HEK293 (cell line): ENCODE results near the gene TBL1X.
A peak's percentile ranks its signal among the peaks of the same experiment; 100 is the strongest.

Source experiments
- CTCF ChIA-PET: fragments of 350-600 bp; formaldehyde crosslinking; extraction: SDS; loops from one replicate; lab custom pipeline; 2021; ENCODE audit warnings: antibody characterized with exemption; lab: Yijun Ruan, JAX
- POLR2A ChIA-PET: fragments of 300-600 bp; formaldehyde crosslinking; extraction: SDS; loops from one replicate; lab custom pipeline; 2020; ENCODE audit warnings: antibody characterized with exemption, inconsistent platforms; lab: Yijun Ruan, JAX
- H3K27ac ChIP-seq: fragments of 200-500 bp; sonication (Bioruptor generic); 2 replicates; pipeline ENCODE4 v1.5.1; 2014; ENCODE audit warnings: low read depth, low read length, control low read depth, inconsistent platforms; ENCODE audit errors: extremely low read depth
- H3K36me3 ChIP-seq, 2 experiments: fragments of 200-500 bp in 1 of 2; sonication (Bioruptor generic) in 1 of 2; 1 replicate in 1 of 2; 2 replicates in 1 of 2; pipeline ENCODE4 v1.5.1; 2014 to 2017; ENCODE audit warnings: inconsistent platforms in 2 of 2, low read length in 2 of 2; ENCODE audit not compliant: control insufficient read depth in 2 of 2, insufficient read depth in 1 of 2
- H3K4me1 ChIP-seq: fragments of 200-500 bp; sonication (Bioruptor generic); 2 replicates; pipeline ENCODE4 v1.5.1; 2014; ENCODE audit warnings: mild to moderate bottlenecking, low read length, inconsistent platforms; ENCODE audit not compliant: control insufficient read depth, insufficient read depth
- H3K4me3 ChIP-seq: 2 replicates; pipeline ENCODE4 v1.5.1; 2011; ENCODE audit warnings: low read depth, mild to moderate bottlenecking, control low read depth, low read length, moderate library complexity
- H3K9me3 ChIP-seq: fragments of 200-500 bp; sonication (Bioruptor generic); 2 replicates; pipeline ENCODE4 v1.5.1; 2014; ENCODE audit warnings: low read depth, low read length, inconsistent platforms; ENCODE audit not compliant: control insufficient read depth, insufficient read depth
- GLIS2 ChIP-seq: fragments of 450-650 bp; formaldehyde crosslinking; IDR thresholded peaks from 2 replicates; pipeline ENCODE4 v1.5.1; 2016; ENCODE audit warnings: missing biosample characterization, missing genetic modification characterization
- KLF8 ChIP-seq: fragments of 450-650 bp; formaldehyde crosslinking; IDR thresholded peaks from 2 replicates; pipeline ENCODE4 v1.5.1; 2016; ENCODE audit warnings: missing biosample characterization, missing genetic modification characterization
- MZF1 ChIP-seq: fragments of 450-650 bp; formaldehyde crosslinking; IDR thresholded peaks from 2 replicates; pipeline ENCODE4 v1.5.1; 2017; ENCODE audit warnings: missing biosample characterization, missing genetic modification characterization, borderline replicate concordance
- PBX3 ChIP-seq: sonication (generic); formaldehyde crosslinking; IDR thresholded peaks from 2 replicates; pipeline ENCODE4 v1.8.1; 2022; ENCODE audit warnings: mild to moderate bottlenecking, moderate library complexity, missing genetic modification reagents
- SP7 ChIP-seq: fragments of 450-650 bp; formaldehyde crosslinking; IDR thresholded peaks from 2 replicates; pipeline ENCODE4 v1.5.1; 2016; ENCODE audit warnings: missing biosample characterization, missing genetic modification characterization
- WT1 ChIP-seq: fragments of 450-650 bp; formaldehyde crosslinking; IDR thresholded peaks from 2 replicates; pipeline ENCODE4 v1.5.1; 2016; ENCODE audit warnings: missing biosample characterization, missing genetic modification characterization
- ZBTB7A ChIP-seq: fragments of 450-650 bp; formaldehyde crosslinking; IDR thresholded peaks from 2 replicates; pipeline ENCODE4 v1.5.1; 2016; ENCODE audit warnings: low read depth, missing biosample characterization, missing genetic modification characterization
- ZNF157 ChIP-seq: fragments of 450-650 bp; formaldehyde crosslinking; IDR thresholded peaks from 2 replicates; pipeline ENCODE4 v1.5.1; 2016; ENCODE audit warnings: missing biosample characterization, missing genetic modification characterization
- ZNF169 ChIP-seq: fragments of 450-650 bp; formaldehyde crosslinking; IDR thresholded peaks from 2 replicates; pipeline ENCODE4 v1.5.1; 2016; ENCODE audit warnings: missing biosample characterization, missing genetic modification characterization
- ZNF184 ChIP-seq: fragments of 450-650 bp; IDR thresholded peaks from 2 replicates; pipeline ENCODE4 v1.5.1; 2018; ENCODE audit warnings: missing biosample characterization, mild to moderate bottlenecking, missing genetic modification characterization
- ZNF48 ChIP-seq: fragments of 450-650 bp; formaldehyde crosslinking; IDR thresholded peaks from 2 replicates; pipeline ENCODE4 v1.5.1; 2016; ENCODE audit warnings: missing biosample characterization, missing genetic modification characterization
- ZNF501 ChIP-seq: fragments of 450-650 bp; formaldehyde crosslinking; IDR thresholded peaks from 2 replicates; pipeline ENCODE4 v1.5.1; 2016; ENCODE audit warnings: missing biosample characterization, missing genetic modification characterization
- ZNF571 ChIP-seq: fragments of 450-650 bp; formaldehyde crosslinking; IDR thresholded peaks from 2 replicates; pipeline ENCODE4 v1.5.0; 2017; ENCODE audit warnings: missing biosample characterization, missing genetic modification characterization
- ZNF670 ChIP-seq: fragments of 450-650 bp; formaldehyde crosslinking; IDR thresholded peaks from 2 replicates; pipeline ENCODE4 v1.5.1; 2016; ENCODE audit warnings: missing biosample characterization, missing genetic modification characterization, low read depth
- ZNF704 ChIP-seq: fragments of 450-650 bp; formaldehyde crosslinking; IDR thresholded peaks from 2 replicates; pipeline ENCODE4 v1.5.1; 2016; ENCODE audit warnings: missing biosample characterization, missing genetic modification characterization
- ZNF777 ChIP-seq: fragments of 450-650 bp; formaldehyde crosslinking; IDR thresholded peaks from 2 replicates; pipeline ENCODE4 v1.5.1; 2017; ENCODE audit warnings: missing biosample characterization, missing genetic modification characterization, borderline replicate concordance
- ZNF843 ChIP-seq: fragments of 450-650 bp; formaldehyde crosslinking; IDR thresholded peaks from 2 replicates; pipeline ENCODE4 v1.5.1; 2016; ENCODE audit warnings: missing biosample characterization, missing genetic modification characterization
- TF ChIP-seq, protein P1 (sequence below): fragments of 450-650 bp; formaldehyde crosslinking; IDR thresholded peaks from 2 replicates; pipeline ENCODE4 v1.5.1; 2016; ENCODE audit warnings: missing biosample characterization, missing genetic modification characterization, borderline replicate concordance
- TF ChIP-seq, protein P2 (sequence below): fragments of 450-650 bp; formaldehyde crosslinking; IDR thresholded peaks from 2 replicates; pipeline ENCODE4 v1.5.1; 2016; ENCODE audit warnings: missing biosample characterization, missing genetic modification characterization

Gene TBL1X

DNA sequence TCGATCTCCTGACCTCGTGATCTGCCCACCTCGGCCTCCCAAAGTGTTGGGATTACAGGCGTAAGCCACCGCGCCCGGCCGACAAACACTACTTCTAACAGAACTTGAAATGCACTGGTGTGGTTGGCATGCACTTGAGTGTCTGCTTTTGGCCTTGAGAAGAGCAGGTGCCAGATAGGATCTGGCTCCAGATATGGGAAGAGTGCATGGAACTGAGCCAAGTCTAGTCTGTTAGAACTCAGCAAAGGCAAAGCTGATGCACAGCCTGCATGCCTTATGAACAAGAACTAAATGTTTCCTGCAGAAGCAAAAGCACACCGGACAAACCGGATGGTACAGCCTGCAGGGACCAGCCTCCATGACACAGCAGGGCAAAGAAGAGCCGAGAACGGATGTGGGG lies 35.1 kb upstream of the TBL1X start:
- no peak for TF ChIP-seq KLF8 (tag by site-specific recombination)
- TF ChIP-seq, protein P1, sequence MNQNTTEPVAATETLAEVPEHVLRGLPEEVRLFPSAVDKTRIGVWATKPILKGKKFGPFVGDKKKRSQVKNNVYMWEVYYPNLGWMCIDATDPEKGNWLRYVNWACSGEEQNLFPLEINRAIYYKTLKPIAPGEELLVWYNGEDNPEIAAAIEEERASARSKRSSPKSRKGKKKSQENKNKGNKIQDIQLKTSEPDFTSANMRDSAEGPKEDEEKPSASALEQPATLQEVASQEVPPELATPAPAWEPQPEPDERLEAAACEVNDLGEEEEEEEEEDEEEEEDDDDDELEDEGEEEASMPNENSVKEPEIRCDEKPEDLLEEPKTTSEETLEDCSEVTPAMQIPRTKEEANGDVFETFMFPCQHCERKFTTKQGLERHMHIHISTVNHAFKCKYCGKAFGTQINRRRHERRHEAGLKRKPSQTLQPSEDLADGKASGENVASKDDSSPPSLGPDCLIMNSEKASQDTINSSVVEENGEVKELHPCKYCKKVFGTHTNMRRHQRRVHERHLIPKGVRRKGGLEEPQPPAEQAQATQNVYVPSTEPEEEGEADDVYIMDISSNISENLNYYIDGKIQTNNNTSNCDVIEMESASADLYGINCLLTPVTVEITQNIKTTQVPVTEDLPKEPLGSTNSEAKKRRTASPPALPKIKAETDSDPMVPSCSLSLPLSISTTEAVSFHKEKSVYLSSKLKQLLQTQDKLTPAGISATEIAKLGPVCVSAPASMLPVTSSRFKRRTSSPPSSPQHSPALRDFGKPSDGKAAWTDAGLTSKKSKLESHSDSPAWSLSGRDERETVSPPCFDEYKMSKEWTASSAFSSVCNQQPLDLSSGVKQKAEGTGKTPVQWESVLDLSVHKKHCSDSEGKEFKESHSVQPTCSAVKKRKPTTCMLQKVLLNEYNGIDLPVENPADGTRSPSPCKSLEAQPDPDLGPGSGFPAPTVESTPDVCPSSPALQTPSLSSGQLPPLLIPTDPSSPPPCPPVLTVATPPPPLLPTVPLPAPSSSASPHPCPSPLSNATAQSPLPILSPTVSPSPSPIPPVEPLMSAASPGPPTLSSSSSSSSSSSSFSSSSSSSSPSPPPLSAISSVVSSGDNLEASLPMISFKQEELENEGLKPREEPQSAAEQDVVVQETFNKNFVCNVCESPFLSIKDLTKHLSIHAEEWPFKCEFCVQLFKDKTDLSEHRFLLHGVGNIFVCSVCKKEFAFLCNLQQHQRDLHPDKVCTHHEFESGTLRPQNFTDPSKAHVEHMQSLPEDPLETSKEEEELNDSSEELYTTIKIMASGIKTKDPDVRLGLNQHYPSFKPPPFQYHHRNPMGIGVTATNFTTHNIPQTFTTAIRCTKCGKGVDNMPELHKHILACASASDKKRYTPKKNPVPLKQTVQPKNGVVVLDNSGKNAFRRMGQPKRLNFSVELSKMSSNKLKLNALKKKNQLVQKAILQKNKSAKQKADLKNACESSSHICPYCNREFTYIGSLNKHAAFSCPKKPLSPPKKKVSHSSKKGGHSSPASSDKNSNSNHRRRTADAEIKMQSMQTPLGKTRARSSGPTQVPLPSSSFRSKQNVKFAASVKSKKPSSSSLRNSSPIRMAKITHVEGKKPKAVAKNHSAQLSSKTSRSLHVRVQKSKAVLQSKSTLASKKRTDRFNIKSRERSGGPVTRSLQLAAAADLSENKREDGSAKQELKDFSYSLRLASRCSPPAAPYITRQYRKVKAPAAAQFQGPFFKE: no peak
- no peak for TF ChIP-seq ZNF670 (tag by site-specific recombination)
- TF ChIP-seq ZNF571 (tag by site-specific recombination): no peak
- TF ChIP-seq ZBTB7A (tag by site-specific recombination): no peak
- TF ChIP-seq SP7 (tag by site-specific recombination): no peak
- no peak for TF ChIP-seq ZNF184 (tag by site-specific recombination)
- no peak for TF ChIP-seq PBX3
- TF ChIP-seq ZNF501 (tag by site-specific recombination): no peak
- no peak for TF ChIP-seq ZNF169 (tag by site-specific recombination)
- TF ChIP-seq ZNF48: no peak
- TF ChIP-seq GLIS2: no peak
- no peak for TF ChIP-seq ZNF843 (tag by site-specific recombination)
- TF ChIP-seq ZNF704: no peak
- TF ChIP-seq, protein P2, sequence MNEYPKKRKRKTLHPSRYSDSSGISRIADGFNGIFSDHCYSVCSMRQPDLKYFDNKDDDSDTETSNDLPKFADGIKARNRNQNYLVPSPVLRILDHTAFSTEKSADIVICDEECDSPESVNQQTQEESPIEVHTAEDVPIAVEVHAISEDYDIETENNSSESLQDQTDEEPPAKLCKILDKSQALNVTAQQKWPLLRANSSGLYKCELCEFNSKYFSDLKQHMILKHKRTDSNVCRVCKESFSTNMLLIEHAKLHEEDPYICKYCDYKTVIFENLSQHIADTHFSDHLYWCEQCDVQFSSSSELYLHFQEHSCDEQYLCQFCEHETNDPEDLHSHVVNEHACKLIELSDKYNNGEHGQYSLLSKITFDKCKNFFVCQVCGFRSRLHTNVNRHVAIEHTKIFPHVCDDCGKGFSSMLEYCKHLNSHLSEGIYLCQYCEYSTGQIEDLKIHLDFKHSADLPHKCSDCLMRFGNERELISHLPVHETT (tag by site-specific recombination): no peak
- no peak for TF ChIP-seq MZF1 (tag by site-specific recombination)
- no peak for TF ChIP-seq WT1 (tag by site-specific recombination)
- Histone ChIP-seq H3K27ac (no peak overlapping the region), H3K4me3 (no peak overlapping the region), H3K9me3 (no peaks in the 10 kb centered on the region), H3K4me1 (no peaks in the 10 kb centered on the region), H3K36me3 (no peaks in the 10 kb centered on the region)
- ChIA-PET CTCF (no interaction called here), POLR2A (no interaction called here)

GRCh38 chrX:9430346-9430921 lies 34.4 kb upstream of the TBL1X start:
- Histone ChIP-seq H3K36me3 (no peaks in the 10 kb centered on the region), H3K9me3 (no peaks in the 10 kb centered on the region), H3K27ac (no peak overlapping the region), H3K4me3 (no peak overlapping the region), H3K4me1 (no peaks in the 10 kb centered on the region)
- ChIA-PET POLR2A (no interaction called here), CTCF (no interaction called here)
- TF ChIP-seq ZNF777: no peak
- peak; percentile 51; the same call in 1 of the 2 replicates for TF ChIP-seq ZNF157 (tag by site-specific recombination)
- TF ChIP-seq, all 188 proteins: peak for 1
